Body of pancreas (tissue), 4 donors: ENCODE data around the gene CACNA1F. TPM values are rescaled to one million over a fixed set of nuclear protein-coding genes. Genes with fewer than 3 reads are reported as not detected.

Experiments used
- ATAC-seq: fragments of 150-250 bp; one replicate; pipeline ENCODE4 v1.9.1; 2016
- DNase-seq, 4 donors: peaks; one replicate each; pipeline ENCODE4 v3.0.0-alpha.2; 2019
- H3K27ac ChIP-seq, 4 donors: fragments of 200-600 bp; sonication (generic); 1 replicate in 3 of 4; 2 replicates in 1 of 4; pipeline versions ENCODE4 v1.5.1 to v1.6.1; 2016 to 2019; ENCODE audit warnings: mild to moderate bottlenecking in 1 of 4, mixed read lengths in 1 of 4, moderate library complexity in 1 of 4
- H3K27me3 ChIP-seq, 2 donors: fragments of 200-600 bp; sonication (generic); one replicate each; pipeline ENCODE4 v1.6.0; 2016; ENCODE audit warnings: mild to moderate bottlenecking in 1 of 2
- H3K36me3 ChIP-seq, 2 donors: fragments of 200-600 bp; sonication (generic); replicated peaks in 1 of 2; 2 replicates each; pipeline ENCODE4 v1.5.1; 2016; ENCODE audit warnings: low read depth in 2 of 2; ENCODE audit not compliant: insufficient read depth in 1 of 2
- H3K4me1 ChIP-seq: fragments of 200-600 bp; sonication (generic); one replicate; pipeline ENCODE4 v1.6.0; 2016
- H3K4me3 ChIP-seq, 2 donors: fragments of 200-600 bp; sonication (generic); 1 replicate in 1 of 2; 2 replicates in 1 of 2; pipeline ENCODE4 v1.5.1; 2016 to 2019
- H3K9me3 ChIP-seq, 3 donors: fragments of 200-600 bp; sonication (generic); 1 replicate in 2 of 3; 2 replicates in 1 of 3; pipeline ENCODE4 v1.5.1; 2016
- POLR2A ChIP-seq, 3 donors: fragments of 450-650 bp; IDR thresholded peaks; one replicate each; pipeline ENCODE4 v1.6.1; 2016; ENCODE audit warnings: antibody characterized with exemption in 3 of 3, mild to moderate bottlenecking in 2 of 3
- WGBS, 2 donors: methylation state at CpG; one replicate each; pipeline ENCODE4 v1.1.5; 2017; 5-methylcytosine and 5-hydroxymethylcytosine counted together
- intact Hi-C: fragments of 100-400 bp; cut with DNase I; formaldehyde crosslinking; loops from one replicate; pipeline ENCODE4 v1.15.1; 2023
- total RNA-seq, 2 donors: library from RNA; depleted of rRNA; stranded (reverse); fragments of >200 nt; gene quantifications; one replicate each; pipeline ENCODE4 v1.1.0, GENCODE V29; 2016
- TF ChIP-seq, protein P1 (sequence below), 7 experiments: fragments of 450-650 bp in 4 of 7; fragments of 200-600 bp in 3 of 7; sonication (generic) in 3 of 7; IDR thresholded peaks; one replicate each; pipeline ENCODE4 v1.5.1; 2016 to 2019; ENCODE audit warnings: antibody characterized with exemption in 7 of 7

CACNA1F gene
- total RNA-seq, 2 donors from 2014 or later, result 0.26 TPM; not detected in 1

DNA sequence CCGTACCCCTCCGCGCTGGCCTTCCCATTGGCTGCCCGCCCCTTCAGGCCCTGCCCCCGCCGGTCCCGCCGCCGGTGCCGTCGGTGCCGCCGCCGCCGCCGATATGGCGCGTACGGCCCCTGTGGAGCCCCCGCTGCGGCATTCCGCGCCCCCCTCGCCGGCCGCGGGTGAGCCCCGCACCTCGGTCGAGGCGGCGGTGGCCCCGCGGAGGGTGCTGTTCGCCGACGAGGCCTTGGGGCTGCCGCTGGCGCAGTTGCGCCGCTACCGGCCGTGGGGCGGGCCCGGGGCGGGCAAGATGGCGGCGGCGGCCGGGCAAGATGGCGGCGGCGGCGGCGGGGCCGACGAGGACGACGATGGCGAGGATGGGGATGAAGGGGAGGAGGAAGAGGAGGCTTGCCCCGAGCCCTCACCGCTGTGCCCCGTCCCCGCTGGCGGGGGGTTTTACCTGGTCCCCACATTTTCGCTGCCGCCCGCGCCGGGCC, 36.7 kb upstream of the CACNA1F start, which contains the start of gene PPP1R3F:
PPP1R3F (plus strand) TSS at position 27 of the 482 bp plus-strand sequence; CDS start at position 104, 77 bp downstream.
- WGBS, 2 donors, result 0% methylated on average over 25 of the region's 70 CpGs; no CpG with 5 or more reads in 1 of the 2 donors
- intact Hi-C loops, result no loop called here
- H3K27me3 ChIP-seq, result no peaks in the 10 kb centered on the region
- TF ChIP-seq, protein P1, sequence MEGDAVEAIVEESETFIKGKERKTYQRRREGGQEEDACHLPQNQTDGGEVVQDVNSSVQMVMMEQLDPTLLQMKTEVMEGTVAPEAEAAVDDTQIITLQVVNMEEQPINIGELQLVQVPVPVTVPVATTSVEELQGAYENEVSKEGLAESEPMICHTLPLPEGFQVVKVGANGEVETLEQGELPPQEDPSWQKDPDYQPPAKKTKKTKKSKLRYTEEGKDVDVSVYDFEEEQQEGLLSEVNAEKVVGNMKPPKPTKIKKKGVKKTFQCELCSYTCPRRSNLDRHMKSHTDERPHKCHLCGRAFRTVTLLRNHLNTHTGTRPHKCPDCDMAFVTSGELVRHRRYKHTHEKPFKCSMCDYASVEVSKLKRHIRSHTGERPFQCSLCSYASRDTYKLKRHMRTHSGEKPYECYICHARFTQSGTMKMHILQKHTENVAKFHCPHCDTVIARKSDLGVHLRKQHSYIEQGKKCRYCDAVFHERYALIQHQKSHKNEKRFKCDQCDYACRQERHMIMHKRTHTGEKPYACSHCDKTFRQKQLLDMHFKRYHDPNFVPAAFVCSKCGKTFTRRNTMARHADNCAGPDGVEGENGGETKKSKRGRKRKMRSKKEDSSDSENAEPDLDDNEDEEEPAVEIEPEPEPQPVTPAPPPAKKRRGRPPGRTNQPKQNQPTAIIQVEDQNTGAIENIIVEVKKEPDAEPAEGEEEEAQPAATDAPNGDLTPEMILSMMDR (IDR thresholded peaks at IDR 0.05), result no peak
- peak in 2 of 3 donors; percentile 15 to 60 for TF ChIP-seq POLR2A (IDR thresholded peaks at IDR 0.05)
- peak within 1 kb of the TSS; percentile 19 to 43 for H3K4me3 ChIP-seq
- H3K4me1 ChIP-seq, result peaks cover 37% of the 10 kb centered on the region
- H3K27ac ChIP-seq, result peak within 1 kb of the TSS; percentile 90 to 96 (median 93)
- peak; percentile 22 for ATAC-seq
- DNase-seq, result no peak
- H3K36me3 ChIP-seq, result no peaks in the 10 kb centered on the region
- no peaks in the 10 kb centered on the region for H3K9me3 ChIP-seq

DNA sequence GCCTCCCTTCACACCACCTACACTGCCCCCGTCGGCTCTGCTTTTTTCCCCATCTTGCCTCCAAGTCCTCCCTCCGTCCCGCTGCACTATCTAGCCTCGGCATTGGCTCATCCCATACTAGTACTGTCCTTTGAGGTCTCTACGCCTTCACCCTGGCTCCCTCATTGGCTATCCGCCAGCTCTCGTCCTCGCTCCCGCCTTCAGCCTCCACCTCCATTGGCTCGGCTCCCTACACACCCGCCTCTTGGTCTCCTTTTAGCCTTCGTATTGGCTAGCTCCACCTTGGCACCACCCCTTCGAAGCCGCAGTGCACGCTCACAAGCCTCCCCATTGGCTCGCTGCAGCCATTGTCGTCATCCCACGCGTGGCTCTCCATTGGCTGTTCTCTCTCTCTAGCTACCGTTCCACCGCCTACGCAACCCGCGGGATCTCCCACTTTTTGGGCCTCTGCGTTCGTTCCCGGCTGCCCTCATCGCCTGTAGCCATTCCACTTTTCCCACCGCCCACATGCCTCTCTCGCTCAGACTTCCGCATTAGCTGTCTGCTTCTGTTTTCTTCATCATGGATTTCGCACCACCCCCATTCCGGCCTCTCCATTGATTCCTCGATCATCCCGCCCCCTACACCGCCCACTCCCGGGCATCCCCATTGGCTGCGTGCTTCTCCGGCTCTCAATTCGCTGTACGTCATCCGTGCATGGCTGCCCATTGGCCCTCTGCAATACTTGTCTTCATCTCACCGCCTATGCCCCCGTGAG, 36.0 kb upstream of the CACNA1F start:
- DNase-seq, result peak; percentile 95 to 98 (median 98)
- ATAC-seq, result peak; percentile 95

GRCh38 chrX:49268702-49269009, 35.5 kb upstream of the CACNA1F start:
- intact Hi-C loops, result no loop called here
- Histone ChIP-seq H3K9me3 (no peaks in the 10 kb centered on the region), H3K27me3 (no peaks in the 10 kb centered on the region), H3K27ac (peak overlapping the region; percentile 62 to 96 (median 92)), H3K4me1 (peaks cover 34% of the 10 kb centered on the region), H3K4me3 (no peak overlapping the region), H3K36me3 (no peaks in the 10 kb centered on the region)
- WGBS, 2 donors, result 0 to 2% methylated on average over 1 to 4 of the region's 4 CpGs
- no peak for DNase-seq
- no peak for TF ChIP-seq POLR2A (IDR thresholded peaks at IDR 0.05)
- TF ChIP-seq, protein P1 (IDR thresholded peaks at IDR 0.05), result no peak
- ATAC-seq, result no peak

More for the DNA sequence above, 36.0 kb upstream of the CACNA1F start:
- 0% methylated on average over 30 to 41 of the region's 45 CpGs for WGBS, 2 donors
- Histone ChIP-seq H3K27ac (peak overlapping the region; percentile 90 to 96 (median 93)), H3K4me3 (no peak overlapping the region), H3K9me3 (no peaks in the 10 kb centered on the region), H3K4me1 (peaks cover 37% of the 10 kb centered on the region), H3K36me3 (no peaks in the 10 kb centered on the region), H3K27me3 (no peaks in the 10 kb centered on the region)
- intact Hi-C loops, result no loop called here
- TF ChIP-seq, protein P1 (IDR thresholded peaks at IDR 0.05), result no peak
- peak in 2 of 3 donors; percentile 60 to 74 for TF ChIP-seq POLR2A (IDR thresholded peaks at IDR 0.05)

DNA sequence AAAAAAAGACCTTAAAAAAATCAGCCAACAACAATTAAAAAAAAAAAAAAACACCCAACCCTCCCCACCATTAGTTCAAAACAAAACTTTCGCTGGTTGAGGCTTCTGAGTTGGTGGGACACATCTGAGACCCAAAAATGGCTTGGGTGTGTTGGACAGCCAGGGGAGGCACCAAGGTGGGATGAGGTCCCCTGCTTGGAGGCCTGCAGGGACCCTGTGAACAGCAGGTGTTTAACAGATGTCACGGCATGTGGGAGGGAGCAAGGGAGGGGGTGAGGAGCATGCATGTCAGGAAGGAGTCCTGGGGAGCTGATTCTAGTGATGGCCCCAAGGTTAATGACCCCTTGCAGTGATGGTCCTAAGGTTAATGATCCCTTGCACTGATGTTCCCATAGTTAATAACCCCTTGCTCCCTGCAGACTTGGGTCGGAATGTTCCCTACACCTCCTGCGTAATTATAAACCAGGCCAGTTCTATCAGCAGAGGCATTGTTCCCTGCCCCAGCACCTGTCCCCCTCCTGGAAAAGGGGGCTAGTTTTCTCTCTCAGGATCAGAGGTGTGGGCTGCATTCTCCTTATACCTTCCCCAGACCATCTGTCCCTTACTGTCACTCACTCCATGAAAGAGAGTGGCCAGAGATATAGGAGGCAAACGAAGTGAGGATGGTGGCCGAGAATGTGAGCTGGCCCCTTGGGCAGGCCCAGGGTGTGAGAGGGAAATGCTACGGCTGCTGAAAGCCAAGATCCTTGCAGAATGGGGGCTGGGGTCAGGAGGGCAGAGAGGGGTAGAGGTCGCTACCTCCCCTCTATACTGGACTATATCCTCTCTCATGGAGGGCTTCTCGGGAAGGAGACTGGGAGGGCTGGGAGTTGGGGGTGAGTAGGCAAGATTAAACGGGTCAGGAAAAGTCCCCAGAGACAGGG, 33.6 kb upstream of the CACNA1F start:
- 80 to 81% methylated on average over 8 of the region's 10 CpGs for WGBS, 2 donors
- intact Hi-C loops, result no loop called here
- Histone ChIP-seq H3K4me3 (no peak overlapping the region), H3K36me3 (no peaks in the 10 kb centered on the region), H3K9me3 (no peaks in the 10 kb centered on the region), H3K27me3 (no peaks in the 10 kb centered on the region), H3K4me1 (peaks cover 17% of the 10 kb centered on the region), H3K27ac (no peak overlapping the region)
- TF ChIP-seq POLR2A (IDR thresholded peaks at IDR 0.05), result no peak
- TF ChIP-seq, protein P1 (IDR thresholded peaks at IDR 0.05), result no peak
- DNase-seq (no peak), ATAC-seq (no peak)
